ENCODE measurements around the gene PDZRN3.

GRCh38 chr3:73536336-73536895 lies 88.3 kb downstream of the PDZRN3 start:
- TF ChIP-seq, protein P1, sequence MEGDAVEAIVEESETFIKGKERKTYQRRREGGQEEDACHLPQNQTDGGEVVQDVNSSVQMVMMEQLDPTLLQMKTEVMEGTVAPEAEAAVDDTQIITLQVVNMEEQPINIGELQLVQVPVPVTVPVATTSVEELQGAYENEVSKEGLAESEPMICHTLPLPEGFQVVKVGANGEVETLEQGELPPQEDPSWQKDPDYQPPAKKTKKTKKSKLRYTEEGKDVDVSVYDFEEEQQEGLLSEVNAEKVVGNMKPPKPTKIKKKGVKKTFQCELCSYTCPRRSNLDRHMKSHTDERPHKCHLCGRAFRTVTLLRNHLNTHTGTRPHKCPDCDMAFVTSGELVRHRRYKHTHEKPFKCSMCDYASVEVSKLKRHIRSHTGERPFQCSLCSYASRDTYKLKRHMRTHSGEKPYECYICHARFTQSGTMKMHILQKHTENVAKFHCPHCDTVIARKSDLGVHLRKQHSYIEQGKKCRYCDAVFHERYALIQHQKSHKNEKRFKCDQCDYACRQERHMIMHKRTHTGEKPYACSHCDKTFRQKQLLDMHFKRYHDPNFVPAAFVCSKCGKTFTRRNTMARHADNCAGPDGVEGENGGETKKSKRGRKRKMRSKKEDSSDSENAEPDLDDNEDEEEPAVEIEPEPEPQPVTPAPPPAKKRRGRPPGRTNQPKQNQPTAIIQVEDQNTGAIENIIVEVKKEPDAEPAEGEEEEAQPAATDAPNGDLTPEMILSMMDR (conservative IDR thresholded peaks at IDR 0.05; ENCODE audit: low read depth in 2 of 2) = no peak
- TF ChIP-seq EZH2 (IDR thresholded peaks at IDR 0.05; ENCODE audit: low read depth, unreplicated experiment) (no peak), POLR2AphosphoS5 (IDR thresholded peaks at IDR 0.05; ENCODE audit: low read depth) (no peak), EZH2phosphoT487 (IDR thresholded peaks at IDR 0.05; ENCODE audit: unreplicated experiment) (no peak), JUNB (IDR thresholded peaks at IDR 0.05; ENCODE audit: unreplicated experiment) (no peak), CREB1 (CRISPR knock-in tag; IDR thresholded peaks at IDR 0.05; ENCODE audit: low read depth) (no peak), ZNF462 (CRISPR knock-in tag; IDR thresholded peaks at IDR 0.05) (no peak), ZNF331 (CRISPR knock-in tag; IDR thresholded peaks at IDR 0.05; ENCODE audit: low read depth) (no peak), STAT1 (IDR thresholded peaks at IDR 0.05; ENCODE audit: unreplicated experiment) (no peak), ETS1 (IDR thresholded peaks at IDR 0.05) (no peak), ZNF114 (CRISPR knock-in tag; IDR thresholded peaks at IDR 0.05) (no peak), NANOG (IDR thresholded peaks at IDR 0.05; ENCODE audit: borderline replicate concordance) (no peak)
- TF ChIP-seq, protein P2, sequence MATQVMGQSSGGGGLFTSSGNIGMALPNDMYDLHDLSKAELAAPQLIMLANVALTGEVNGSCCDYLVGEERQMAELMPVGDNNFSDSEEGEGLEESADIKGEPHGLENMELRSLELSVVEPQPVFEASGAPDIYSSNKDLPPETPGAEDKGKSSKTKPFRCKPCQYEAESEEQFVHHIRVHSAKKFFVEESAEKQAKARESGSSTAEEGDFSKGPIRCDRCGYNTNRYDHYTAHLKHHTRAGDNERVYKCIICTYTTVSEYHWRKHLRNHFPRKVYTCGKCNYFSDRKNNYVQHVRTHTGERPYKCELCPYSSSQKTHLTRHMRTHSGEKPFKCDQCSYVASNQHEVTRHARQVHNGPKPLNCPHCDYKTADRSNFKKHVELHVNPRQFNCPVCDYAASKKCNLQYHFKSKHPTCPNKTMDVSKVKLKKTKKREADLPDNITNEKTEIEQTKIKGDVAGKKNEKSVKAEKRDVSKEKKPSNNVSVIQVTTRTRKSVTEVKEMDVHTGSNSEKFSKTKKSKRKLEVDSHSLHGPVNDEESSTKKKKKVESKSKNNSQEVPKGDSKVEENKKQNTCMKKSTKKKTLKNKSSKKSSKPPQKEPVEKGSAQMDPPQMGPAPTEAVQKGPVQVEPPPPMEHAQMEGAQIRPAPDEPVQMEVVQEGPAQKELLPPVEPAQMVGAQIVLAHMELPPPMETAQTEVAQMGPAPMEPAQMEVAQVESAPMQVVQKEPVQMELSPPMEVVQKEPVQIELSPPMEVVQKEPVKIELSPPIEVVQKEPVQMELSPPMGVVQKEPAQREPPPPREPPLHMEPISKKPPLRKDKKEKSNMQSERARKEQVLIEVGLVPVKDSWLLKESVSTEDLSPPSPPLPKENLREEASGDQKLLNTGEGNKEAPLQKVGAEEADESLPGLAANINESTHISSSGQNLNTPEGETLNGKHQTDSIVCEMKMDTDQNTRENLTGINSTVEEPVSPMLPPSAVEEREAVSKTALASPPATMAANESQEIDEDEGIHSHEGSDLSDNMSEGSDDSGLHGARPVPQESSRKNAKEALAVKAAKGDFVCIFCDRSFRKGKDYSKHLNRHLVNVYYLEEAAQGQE (IDR thresholded peaks at IDR 0.05; ENCODE audit: unreplicated experiment) = no peak
